Left lung (tissue), 10 donors: Measurements from ENCODE around the gene ENDOD1. TPM values are rescaled to one million over a fixed set of nuclear protein-coding genes. Genes with fewer than 3 reads are reported as not detected.
A peak's percentile ranks its signal among the peaks of the same experiment; 100 is the strongest.

Experiments used
- ATAC-seq: fragments of 200-7000 bp; cut with Tn5 transposase; one replicate; pipeline ENCODE4 v1.9.1; 2020; ENCODE audit warnings: moderate library complexity
- DNase-seq, 4 donors: peaks; one replicate each; pipeline ENCODE4 v3.0.0-alpha.2; 2013 to 2020
- H3K27ac ChIP-seq, 2 donors: fragments of 200-600 bp; sonication (generic) in 1 of 2; one replicate each; pipeline versions ENCODE4 v1.5.0 to v1.8.0; 2020 to 2021
- H3K27me3 ChIP-seq, 2 donors: fragments of 200-600 bp; sonication (generic) in 1 of 2; one replicate each; pipeline versions ENCODE4 v1.5.0 to v1.8.0; 2020 to 2021
- H3K36me3 ChIP-seq, 2 donors: fragments of 200-600 bp; sonication (generic) in 1 of 2; one replicate each; pipeline versions ENCODE4 v1.5.0 to v1.8.0; 2020 to 2021
- H3K4me1 ChIP-seq, 2 donors: fragments of 200-600 bp; one replicate each; pipeline ENCODE4 v1.8.0; 2021
- H3K4me3 ChIP-seq, 2 donors: fragments of 200-600 bp; sonication (generic) in 1 of 2; one replicate each; pipeline versions ENCODE4 v1.5.0 to v1.8.0; 2020 to 2021; ENCODE audit warnings: mild to moderate bottlenecking in 1 of 2
- H3K9me3 ChIP-seq, 2 donors: fragments of 200-600 bp; sonication (generic) in 1 of 2; one replicate each; pipeline versions ENCODE4 v1.5.0 to v1.8.0; 2020 to 2021
- CTCF ChIP-seq, 2 donors: fragments of 200-600 bp; sonication (generic) in 1 of 2; IDR thresholded peaks; one replicate each; pipeline versions ENCODE4 v1.5.0 to v1.8.0; 2021; ENCODE audit warnings: antibody characterized with exemption in 2 of 2
- intact Hi-C, 2 donors: fragments of 100-400 bp; cut with DNase I; formaldehyde crosslinking; loops; one replicate each; pipeline versions ENCODE4 v1.11.2 to v1.14.2; 2022
- polyA plus RNA-seq, 6 donors: library from polyadenylated mRNA; unstranded; fragments of 120-200 nt; gene quantifications; one replicate each; pipeline ENCODE4 v1.2.1, GENCODE V29; 2013; ENCODE audit not compliant: insufficient read length in 6 of 6
- total RNA-seq, 2 donors: library from RNA; stranded (reverse); fragmentation: NEBNext Ultra II Directional; extraction: Animal tissue kit (Norgen Biotek cat#: 25700); gene quantifications; one replicate each; pipeline ENCODE4 v1.2.1, GENCODE V29; 2021
- donor health status: DM: no; HTN: yes; CAD: no.
- donor health status: DM: no; HTN: no; CAD: no.

The ENDOD1 gene
- total and polyA plus RNA-seq, 8 donors, result 24.2 to 31.2 (median 26.3) TPM

GRCh38 chr11:95081412-95081811, 8.2 kb upstream of the ENDOD1 start:
- Histone ChIP-seq H3K9me3 (no peaks in the 10 kb centered on the region), H3K4me1 (peaks cover 0 to 6% of the 10 kb centered on the region in 2 donors), H3K27me3 (no peaks in the 10 kb centered on the region), H3K36me3 (no peaks in the 10 kb centered on the region), H3K4me3 (no peak overlapping the region), H3K27ac (no peak overlapping the region)
- DNase-seq (no peak), ATAC-seq (peak; percentile 26)
- intact Hi-C loops, result no loop called here
- TF ChIP-seq CTCF (IDR thresholded peaks at IDR 0.05), result no peak

- Histone ChIP-seq H3K36me3 (no peaks in the 10 kb centered on the region), H3K4me3 (no peak overlapping the region), H3K9me3 (no peaks in the 10 kb centered on the region), H3K27ac (no peak overlapping the region), H3K27me3 (no peaks in the 10 kb centered on the region), H3K4me1 (no peaks in the 10 kb centered on the region)
- DNase-seq, result no peak
- no peak for TF ChIP-seq CTCF (IDR thresholded peaks at IDR 0.05)
- intact Hi-C loops, result no loop called here
- ATAC-seq, result no peak
These were observed 7.1 kb upstream of the ENDOD1 start for GRCh38 chr11:95082576-95083001.

- H3K36me3 ChIP-seq, result no peaks in the 10 kb centered on the region
- ATAC-seq (peak; percentile 44), DNase-seq (no peak)
- no peaks in the 10 kb centered on the region for H3K27me3 ChIP-seq
- H3K4me3 ChIP-seq, result no peak overlapping the region
- H3K9me3 ChIP-seq, result no peaks in the 10 kb centered on the region
- H3K27ac ChIP-seq, result no peak overlapping the region
- intact Hi-C loops, result no loop called here
- H3K4me1 ChIP-seq, result peaks cover 0 to 11% of the 10 kb centered on the region in 2 donors
- TF ChIP-seq CTCF (IDR thresholded peaks at IDR 0.05), result no peak
These were observed 5.1 kb upstream of the ENDOD1 start for GRCh38 chr11:95084509-95084908.

GRCh38 chr11:95085117-95085816, 4.4 kb upstream of the ENDOD1 start:
- H3K36me3 ChIP-seq, result no peaks in the 10 kb centered on the region
- TF ChIP-seq CTCF (IDR thresholded peaks at IDR 0.05), result no peak
- no peak overlapping the region for H3K4me3 ChIP-seq
- peaks cover 0 to 5% of the 10 kb centered on the region in 2 donors for H3K27me3 ChIP-seq
- H3K27ac ChIP-seq, result no peak overlapping the region
- ATAC-seq, result no peak
- intact Hi-C loops, result no loop called here
- H3K9me3 ChIP-seq, result no peaks in the 10 kb centered on the region
- peaks cover under 1 to 11% of the 10 kb centered on the region in 2 donors for H3K4me1 ChIP-seq
- no peak for DNase-seq

- Histone ChIP-seq H3K27ac (no peak overlapping the region), H3K27me3 (peaks cover 0 to 14% of the 10 kb centered on the region in 2 donors), H3K9me3 (no peaks in the 10 kb centered on the region), H3K4me3 (no peak overlapping the region), H3K36me3 (no peaks in the 10 kb centered on the region), H3K4me1 (peaks cover 8 to 19% of the 10 kb centered on the region in 2 donors)
- TF ChIP-seq CTCF (IDR thresholded peaks at IDR 0.05), result no peak
- ATAC-seq (no peak), DNase-seq (no peak)
- intact Hi-C loops, result no loop called here
These were observed 3.5 kb upstream of the ENDOD1 start for GRCh38 chr11:95086151-95086550.
